Endodermal cell (in vitro differentiated cells): Measurements from ENCODE around the gene VAMP3. TPM values are rescaled to one million over a fixed set of nuclear protein-coding genes. Genes with fewer than 3 reads are reported as not detected.

Experiments
- DNase-seq: peaks from one replicate; pipeline ENCODE4 v3.0.0-alpha.2; 2017
- H3K27ac ChIP-seq: 2 replicates; pipeline ENCODE4 v1.5.1; 2013; ENCODE audit warnings: mild to moderate bottlenecking, low read depth, low read length, moderate library complexity
- H3K27me3 ChIP-seq: 2 replicates; pipeline ENCODE4 v1.6.1; 2013; ENCODE audit warnings: mild to moderate bottlenecking, low read length, moderate library complexity; ENCODE audit not compliant: insufficient read depth, control insufficient read depth, poor library complexity, severe bottlenecking
- H3K36me3 ChIP-seq: 2 replicates; pipeline ENCODE4 v1.7.0; 2013; ENCODE audit warnings: mild to moderate bottlenecking, low read length, moderate library complexity; ENCODE audit not compliant: control insufficient read depth, insufficient read depth
- H3K4me1 ChIP-seq: one replicate; pipeline ENCODE4 v1.7.0; 2013; ENCODE audit warnings: low read length; ENCODE audit not compliant: control insufficient read depth, insufficient read depth
- H3K4me3 ChIP-seq: 2 replicates; pipeline ENCODE4 v1.5.1; 2013; ENCODE audit warnings: mild to moderate bottlenecking, low read length, moderate library complexity
- H3K9ac ChIP-seq: 2 replicates; pipeline ENCODE4 v1.6.1; 2013; ENCODE audit warnings: mild to moderate bottlenecking, low read length, moderate library complexity; ENCODE audit not compliant: poor library complexity, severe bottlenecking; ENCODE audit errors: extremely low read depth
- H3K9me3 ChIP-seq: 2 replicates; pipeline ENCODE4 v1.6.1; 2013; ENCODE audit warnings: mild to moderate bottlenecking, low read length, moderate library complexity; ENCODE audit not compliant: control insufficient read depth
- H3K27ac Mint-ChIP-seq: 2 replicates; pipeline ENCODE4 v1.8.0; 2020; ENCODE audit warnings: mixed read lengths
- H3K27me3 Mint-ChIP-seq: 2 replicates; pipeline ENCODE4 v1.8.0; 2021; ENCODE audit warnings: mild to moderate bottlenecking, mixed read lengths; ENCODE audit not compliant: insufficient read depth
- H3K36me3 Mint-ChIP-seq: 2 replicates; pipeline ENCODE4 v1.8.0; 2020; ENCODE audit warnings: low read depth, mixed read lengths
- H3K4me1 Mint-ChIP-seq: 2 replicates; pipeline ENCODE4 v1.8.0; 2020; ENCODE audit warnings: mixed read lengths
- H3K4me3 Mint-ChIP-seq: 2 replicates; pipeline ENCODE4 v1.8.0; 2020; ENCODE audit warnings: mild to moderate bottlenecking, moderate library complexity, mixed read lengths
- H3K9me3 Mint-ChIP-seq: 2 replicates; pipeline ENCODE4 v1.8.0; 2020; ENCODE audit warnings: mild to moderate bottlenecking, mixed read lengths
- CTCF ChIP-seq: fragments of 200-600 bp; sonication (generic); conservative IDR thresholded peaks from 2 replicates; pipeline ENCODE4 v1.5.0; 2021; ENCODE audit warnings: antibody characterized with exemption, mild to moderate bottlenecking
- WGBS, 2 experiments: methylation state at CpG; one replicate each; pipeline versions ENCODE4 v1.1.5 to v1.1.7; 2013; ENCODE audit warnings: missing lambda C conversion rate in 2 of 2, mixed read lengths in 1 of 2; ENCODE audit not compliant: insufficient coverage in 1 of 2, insufficient read length in 1 of 2; 5-methylcytosine and 5-hydroxymethylcytosine counted together
- total RNA-seq, 2 donors: library from RNA; stranded (reverse); fragmentation: NEBNext Ultra II Directional in 1 of 2; extraction: Animal tissue kit (Norgen Biotek cat#: 25700) in 1 of 2; gene quantifications; 2 replicates in 1 of 2; 3 replicates in 1 of 2; pipeline ENCODE4 v1.2.1, GENCODE V29; 2021

Gene VAMP3
- total RNA-seq, 2 donors from 2014 or later, result 53.2 to 60.2 TPM

DNA sequence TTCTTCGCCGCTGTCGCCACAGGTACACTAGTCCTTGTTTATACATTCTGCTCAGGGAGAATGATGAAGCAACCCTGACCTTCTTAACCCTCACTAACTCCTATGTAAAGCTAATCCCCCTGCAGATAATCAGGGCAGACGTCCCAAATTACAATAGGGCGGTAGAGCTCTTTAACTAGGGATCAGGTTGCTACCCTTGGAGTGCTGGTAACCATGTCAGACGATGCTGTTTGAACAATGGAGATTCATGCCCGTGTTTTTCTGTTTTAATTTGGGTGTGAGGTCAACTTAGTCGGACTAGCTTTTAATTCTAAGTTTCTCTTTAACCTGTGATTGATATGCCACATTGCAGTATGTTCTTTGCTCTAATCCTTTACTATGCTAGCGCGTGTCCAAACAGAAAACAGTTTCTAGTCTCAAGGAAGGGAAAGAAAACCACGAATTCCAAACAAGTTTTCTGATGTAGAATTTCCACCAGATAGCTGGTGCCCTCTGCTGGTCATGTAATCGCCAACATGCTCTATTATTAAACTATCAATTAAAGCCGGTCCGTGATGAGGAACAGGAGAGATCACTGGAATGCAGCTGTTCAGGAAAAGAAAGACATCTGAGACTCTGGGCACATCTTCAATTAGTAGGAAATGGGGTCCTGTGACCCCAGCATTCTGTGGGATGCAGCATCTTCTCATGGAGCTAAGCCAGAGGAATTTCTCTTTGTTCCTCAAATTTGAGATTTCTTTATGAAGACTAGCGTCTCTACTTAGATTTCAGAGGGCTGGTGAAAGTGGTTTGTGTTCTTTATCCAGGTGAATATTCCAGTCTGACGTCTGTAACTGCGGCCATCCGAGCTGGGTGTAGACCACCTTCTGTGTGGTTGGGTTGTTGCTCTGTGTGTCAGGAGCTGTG is 18.3 kb upstream of the VAMP3 start:
- peak; percentile 91 for TF ChIP-seq CTCF
- Histone ChIP-seq H3K4me3 (peak overlapping the region; percentile 61), H3K4me1 (peaks cover 9% of the 10 kb centered on the region), H3K9ac (no peak overlapping the region), H3K36me3 (peaks cover 38% of the 10 kb centered on the region), H3K27me3 (no peaks in the 10 kb centered on the region), H3K27ac (peak overlapping the region; percentile 55), H3K9me3 (no peaks in the 10 kb centered on the region)
- peaks cover 37% of the 10 kb centered on the region for H3K36me3 Mint-ChIP-seq
- peak overlapping the region; percentile 25 for H3K4me3 Mint-ChIP-seq
- H3K27me3 Mint-ChIP-seq, result no peaks in the 10 kb centered on the region
- H3K27ac Mint-ChIP-seq, result peak overlapping the region; percentile 96
- 27 to 40% methylated on average over 12 to 18 of the region's 18 CpGs for WGBS, 2 experiments
- H3K9me3 Mint-ChIP-seq, result no peaks in the 10 kb centered on the region
- peak; percentile 83 for DNase-seq
- H3K4me1 Mint-ChIP-seq, result peaks cover 21% of the 10 kb centered on the region

- Histone ChIP-seq H3K9ac (no peak overlapping the region), H3K36me3 (peaks cover 36% of the 10 kb centered on the region), H3K4me1 (peaks cover 9% of the 10 kb centered on the region), H3K4me3 (no peak overlapping the region), H3K27me3 (no peaks in the 10 kb centered on the region), H3K27ac (no peak overlapping the region), H3K9me3 (peaks cover 3% of the 10 kb centered on the region)
- WGBS, 2 experiments, result 91 to 93% methylated on average over 2 to 3 of the region's 3 CpGs
- peaks cover 17% of the 10 kb centered on the region for H3K4me1 Mint-ChIP-seq
- no peaks in the 10 kb centered on the region for H3K27me3 Mint-ChIP-seq
- H3K27ac Mint-ChIP-seq, result no peak overlapping the region
- H3K4me3 Mint-ChIP-seq, result no peak overlapping the region
- peaks cover 36% of the 10 kb centered on the region for H3K36me3 Mint-ChIP-seq
- H3K9me3 Mint-ChIP-seq, result no peaks in the 10 kb centered on the region
- DNase-seq, result no peak
- TF ChIP-seq CTCF, result no peak
Measured at GRCh38 chr1:7753641-7754040, 17.5 kb upstream of the VAMP3 start.

DNA sequence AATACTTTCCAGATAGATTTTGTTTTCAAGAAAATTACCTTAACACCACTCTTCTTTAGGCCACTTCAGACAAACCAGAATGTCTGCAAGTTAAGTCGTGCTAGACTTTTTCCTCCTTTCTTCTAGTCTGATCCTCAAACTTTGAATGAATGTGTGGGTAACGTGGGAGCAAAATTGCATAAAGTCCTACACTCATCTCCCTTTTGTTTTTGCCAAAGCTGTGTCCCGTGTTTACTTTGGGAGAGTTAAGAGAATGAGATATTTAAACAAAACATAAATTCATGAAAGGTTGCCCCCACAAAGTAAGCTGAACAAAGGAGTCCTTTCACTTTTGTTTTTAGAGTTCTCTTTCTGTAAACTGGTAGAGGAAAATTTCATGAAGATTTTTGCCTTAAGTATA is 16.9 kb upstream of the VAMP3 start:
- peaks cover 32% of the 10 kb centered on the region for H3K36me3 ChIP-seq
- H3K27me3 ChIP-seq, result no peaks in the 10 kb centered on the region
- peaks cover 9% of the 10 kb centered on the region for H3K4me1 ChIP-seq
- no peak overlapping the region for H3K27ac ChIP-seq
- H3K9ac ChIP-seq, result no peak overlapping the region
- TF ChIP-seq CTCF, result no peak
- Mint-ChIP-seq H3K27me3 (no peaks in the 10 kb centered on the region), H3K27ac (no peak overlapping the region), H3K4me3 (no peak overlapping the region), H3K4me1 (peaks cover 17% of the 10 kb centered on the region), H3K9me3 (no peaks in the 10 kb centered on the region), H3K36me3 (peaks cover 34% of the 10 kb centered on the region)
- H3K9me3 ChIP-seq, result peaks cover 3% of the 10 kb centered on the region
- 96 to 100% methylated on average over 1 to 2 of the region's 3 CpGs for WGBS, 2 experiments
- H3K4me3 ChIP-seq, result no peak overlapping the region
- DNase-seq, result no peak
